Amygdala (tissue), 56 donors: ENCODE data around the gene KLHDC8B.
A peak's percentile ranks its signal among the peaks of the same experiment; 100 is the strongest.

ENCODE experiments used
- DNase-seq, 56 donors: peaks; one replicate each; lab custom pipeline; 2025; lab: John Stamatoyannopoulos, UW

The KLHDC8B gene

GRCh38 chr3:49158103-49158709, 13.2 kb upstream of the KLHDC8B start:
- peak in 4 of 56 donors; percentile 7 to 34 (median 12) for DNase-seq

- no peak for DNase-seq
Observed at GRCh38 chr3:49158792-49159191, 12.6 kb upstream of the KLHDC8B start.

- DNase-seq: no peak
Observed at GRCh38 chr3:49161197-49161596, 10.2 kb upstream of the KLHDC8B start.

GRCh38 chr3:49161808-49162530, 9.4 kb upstream of the KLHDC8B start:
- DNase-seq: peak in 1 of 56 donors; percentile 34

GRCh38 chr3:49162751-49163419, 8.5 kb upstream of the KLHDC8B start:
- no peak for DNase-seq

- no peak for DNase-seq
Observed at GRCh38 chr3:49163609-49164008, 7.8 kb upstream of the KLHDC8B start.

- no peak for DNase-seq
Observed at GRCh38 chr3:49164983-49165720, 6.2 kb upstream of the KLHDC8B start.

- peak in 51 of 56 donors; percentile 9 to 78 (median 45) for DNase-seq
Observed at GRCh38 chr3:49165771-49166751, 5.3 kb upstream of the KLHDC8B start, which contains the start of gene CCDC71. Gene CCDC71, minus strand, starts transcription at chr3:49166331. Its CDS starts 2,123 bp downstream, at chr3:49164208.

- no peak for DNase-seq
Observed at GRCh38 chr3:49166752-49167556, 4.4 kb upstream of the KLHDC8B start.

GRCh38 chr3:49170744-49171118, 667 bp upstream of the KLHDC8B start:
- DNase-seq: no peak

- DNase-seq: no peak
Observed at GRCh38 chr3:49171775-49172500, 540 bp downstream of the KLHDC8B start.

GRCh38 chr3:49172551-49173041, 1.2 kb downstream of the KLHDC8B start:
- peak in 3 of 56 donors; percentile 14 to 31 (median 16) for DNase-seq

GRCh38 chr3:49173116-49173791, 1.9 kb downstream of the KLHDC8B start:
- peak in 2 of 56 donors; percentile 18 to 56 for DNase-seq

GRCh38 chr3:49173792-49174170, 2.4 kb downstream of the KLHDC8B start:
- DNase-seq: peak in 2 of 56 donors; percentile 5 to 11

GRCh38 chr3:49174397-49174985, 3.1 kb downstream of the KLHDC8B start:
- DNase-seq: no peak

- no peak for DNase-seq
Observed at GRCh38 chr3:49175530-49175929, 4.1 kb downstream of the KLHDC8B start.

GRCh38 chr3:49177073-49177472, 5.7 kb downstream of the KLHDC8B start:
- no peak for DNase-seq
